Gastroesophageal sphincter (tissue), 4 donors: Measurements from ENCODE around the gene TNFAIP2. TPM values are rescaled to one million over a fixed set of nuclear protein-coding genes. Genes with fewer than 3 reads are reported as not detected.
A peak's percentile ranks its signal among the peaks of the same experiment; 100 is the strongest.

Experiments used
- ATAC-seq: fragments of 150-250 bp; one replicate; pipeline ENCODE4 v1.9.1; 2016; ENCODE audit warnings: mild to moderate bottlenecking, moderate library complexity
- H3K27ac ChIP-seq, 4 donors: fragments of 200-600 bp; sonication (generic) in 3 of 4; 1 replicate in 3 of 4; 2 replicates in 1 of 4; pipeline ENCODE4 v1.5.1; 2016 to 2019
- H3K27me3 ChIP-seq: fragments of 200-600 bp; sonication (generic); one replicate; pipeline ENCODE4 v1.5.1; 2019
- H3K36me3 ChIP-seq, 2 donors: fragments of 200-600 bp; sonication (generic); one replicate each; pipeline ENCODE4 v1.5.1; 2019; ENCODE audit warnings: control low read depth in 1 of 2
- H3K4me1 ChIP-seq, 3 donors: fragments of 200-600 bp; sonication (generic); 1 replicate in 2 of 3; 2 replicates in 1 of 3; pipeline ENCODE4 v1.5.1; 2016 to 2019; ENCODE audit warnings: control low read depth in 2 of 3
- H3K4me3 ChIP-seq, 2 donors: fragments of 200-600 bp; sonication (generic); one replicate each; pipeline ENCODE4 v1.5.1; 2019; ENCODE audit warnings: mild to moderate bottlenecking in 1 of 2, moderate library complexity in 1 of 2
- H3K9me3 ChIP-seq, 3 donors: fragments of 200-600 bp; sonication (generic); one replicate each; pipeline ENCODE4 v1.5.1; 2017 to 2019; ENCODE audit warnings: control low read depth in 2 of 3
- CTCF ChIP-seq, 4 experiments: fragments of 200-600 bp in 2 of 4; fragments of 450-650 bp in 2 of 4; sonication (generic) in 1 of 4; IDR thresholded peaks; one replicate each; pipeline ENCODE4 v1.5.1; 2017 to 2019; ENCODE audit warnings: antibody characterized with exemption in 4 of 4, mild to moderate bottlenecking in 2 of 4, moderate library complexity in 2 of 4
- EP300 ChIP-seq: sonication (generic); formaldehyde crosslinking; IDR thresholded peaks from one replicate; pipeline ENCODE4 v1.6.1; 2017; ENCODE audit warnings: antibody characterized with exemption, mild to moderate bottlenecking
- POLR2A ChIP-seq, 2 donors: fragments of 450-650 bp; IDR thresholded peaks; one replicate each; pipeline ENCODE4 v1.6.1; 2017; ENCODE audit warnings: antibody characterized with exemption in 2 of 2, mild to moderate bottlenecking in 2 of 2, moderate library complexity in 1 of 2
- POLR2AphosphoS5 ChIP-seq: sonication (generic); formaldehyde crosslinking; IDR thresholded peaks from one replicate; pipeline ENCODE4 v1.6.1; 2017; ENCODE audit warnings: antibody characterized with exemption
- WGBS, 2 donors: methylation state at CpG; one replicate each; pipeline ENCODE4 v1.1.5; 2018; ENCODE audit warnings: low coverage in 1 of 2; 5-methylcytosine and 5-hydroxymethylcytosine counted together
- total RNA-seq, 4 donors: library from RNA; depleted of rRNA; stranded (reverse); fragments of >200 nt; gene quantifications; one replicate each; pipeline ENCODE4 v1.1.0, GENCODE V29; 2016

Gene TNFAIP2
- total RNA-seq, 4 donors from 2014 or later: 51.6 to 61.9 (median 59.1) TPM

GRCh38 chr14:103127356-103127755 is 4.1 kb downstream of the TNFAIP2 start:
- ATAC-seq: no peak
- WGBS, 2 donors: no CpG with 5 or more reads among the region's 39 CpGs
- H3K4me3 ChIP-seq: peak overlapping the region in 1 of 2 donors; percentile 73
- H3K36me3 ChIP-seq: peaks cover 0 to 29% of the 10 kb centered on the region in 2 donors
- H3K4me1 ChIP-seq: peaks cover 0 to 96% (median 44%) of the 10 kb centered on the region in 3 donors
- H3K27me3 ChIP-seq: peaks cover 26% of the 10 kb centered on the region
- peak overlapping the region in 1 of 4 donors; percentile 24 for H3K27ac ChIP-seq
- no peaks in the 10 kb centered on the region for H3K9me3 ChIP-seq
- TF ChIP-seq POLR2A (IDR thresholded peaks at IDR 0.05) (no peak), CTCF (IDR thresholded peaks at IDR 0.05) (no peak), POLR2AphosphoS5 (no peak), EP300 (no peak)

- Histone ChIP-seq H3K4me1 (peaks cover 0 to 93% (median 38%) of the 10 kb centered on the region in 3 donors), H3K27ac (peak overlapping the region in 3 of 4 donors; percentile 10 to 43 (median 24))
Observed at GRCh38 chr14:103127861-103128598, 4.8 kb downstream of the TNFAIP2 start.

GRCh38 chr14:103128631-103129300 is 5.5 kb downstream of the TNFAIP2 start:
- no peaks in the 10 kb centered on the region for H3K9me3 ChIP-seq
- H3K27ac ChIP-seq: peak overlapping the region in 3 of 4 donors; percentile 10 to 43 (median 24)
- TF ChIP-seq EP300 (no peak), POLR2A (IDR thresholded peaks at IDR 0.05) (no peak)
- peaks cover 0 to 86% (median 38%) of the 10 kb centered on the region in 3 donors for H3K4me1 ChIP-seq
- no peak for ATAC-seq
- 40 to 79% methylated on average over 1 to 2 of the region's 13 CpGs for WGBS, 2 donors
- peaks cover 0 to 43% of the 10 kb centered on the region in 2 donors for H3K36me3 ChIP-seq
- peaks cover 12% of the 10 kb centered on the region for H3K27me3 ChIP-seq
- no peak overlapping the region for H3K4me3 ChIP-seq

More at GRCh38 chr14:103127861-103128598, 4.8 kb downstream of the TNFAIP2 start:
- WGBS, 2 donors: 40% methylated on average over 1 of the region's 16 CpGs; no CpG with 5 or more reads in 1 of the 2 donors
- Histone ChIP-seq H3K27me3 (peaks cover 20% of the 10 kb centered on the region), H3K9me3 (no peaks in the 10 kb centered on the region), H3K4me3 (no peak overlapping the region), H3K36me3 (peaks cover 0 to 36% of the 10 kb centered on the region in 2 donors)
- no peak for ATAC-seq
- no peak for TF ChIP-seq EP300
- no peak for TF ChIP-seq CTCF (IDR thresholded peaks at IDR 0.05)
- TF ChIP-seq POLR2A (IDR thresholded peaks at IDR 0.05): no peak
- TF ChIP-seq POLR2AphosphoS5: no peak

- no peak for ATAC-seq
- H3K27ac ChIP-seq: peak overlapping the region in 3 of 4 donors; percentile 24 to 63 (median 43)
- peaks cover 0 to 79% (median 35%) of the 10 kb centered on the region in 3 donors for H3K4me1 ChIP-seq
- peaks cover 5% of the 10 kb centered on the region for H3K27me3 ChIP-seq
- H3K9me3 ChIP-seq: no peaks in the 10 kb centered on the region
- H3K36me3 ChIP-seq: peaks cover 0 to 50% of the 10 kb centered on the region in 2 donors
- TF ChIP-seq CTCF (IDR thresholded peaks at IDR 0.05) (no peak), POLR2A (IDR thresholded peaks at IDR 0.05) (no peak), POLR2AphosphoS5 (no peak), EP300 (no peak)
- H3K4me3 ChIP-seq: no peak overlapping the region
- 89 to 94% methylated on average over 3 to 5 of the region's 12 CpGs for WGBS, 2 donors
Observed at GRCh38 chr14:103129301-103130016, 6.2 kb downstream of the TNFAIP2 start.
